ENCODE measurements around the gene FANCC.

FANCC gene

GRCh38 chr9:95137587-95138145, 179.8 kb downstream of the FANCC start:
- TF ChIP-seq CTCF (IDR thresholded peaks at IDR 0.05; ENCODE audit: insufficient read depth, low read depth, low read length, missing control alignments): no peak
- DNase-seq (ENCODE audit: low read depth): no peak
- no peak overlapping the region for H3K4me3 ChIP-seq (ENCODE audit: low read length)

GRCh38 chr9:95135756-95136155, 181.8 kb downstream of the FANCC start:
- H3K4me3 ChIP-seq (ENCODE audit: low read length): no peak overlapping the region
- TF ChIP-seq CTCF (IDR thresholded peaks at IDR 0.05; ENCODE audit: insufficient read depth, low read depth, low read length, missing control alignments): no peak
- no peak for DNase-seq (ENCODE audit: low read depth)

GRCh38 chr9:95134457-95134881, 183.0 kb downstream of the FANCC start:
- DNase-seq (ENCODE audit: low read depth): no peak
- H3K4me3 ChIP-seq (ENCODE audit: low read length): no peak overlapping the region
- no peak for TF ChIP-seq CTCF (IDR thresholded peaks at IDR 0.05; ENCODE audit: insufficient read depth, low read depth, low read length, missing control alignments)

GRCh38 chr9:95133325-95133705, 184.2 kb downstream of the FANCC start:
- DNase-seq (ENCODE audit: low read depth): no peak
- H3K4me3 ChIP-seq (ENCODE audit: low read length): no peak overlapping the region
- TF ChIP-seq CTCF (IDR thresholded peaks at IDR 0.05; ENCODE audit: insufficient read depth, low read depth, low read length, missing control alignments): no peak

GRCh38 chr9:95132366-95133324, 184.9 kb downstream of the FANCC start:
- H3K4me3 ChIP-seq (ENCODE audit: low read length): no peak overlapping the region
- TF ChIP-seq CTCF (IDR thresholded peaks at IDR 0.05; ENCODE audit: insufficient read depth, low read depth, low read length, missing control alignments): no peak
- DNase-seq (ENCODE audit: low read depth): no peak

GRCh38 chr9:95131023-95131943, 186.2 kb downstream of the FANCC start:
- no peak overlapping the region for H3K4me3 ChIP-seq (ENCODE audit: low read length)
- TF ChIP-seq CTCF (IDR thresholded peaks at IDR 0.05; ENCODE audit: insufficient read depth, low read depth, low read length, missing control alignments): peak; percentile 95
- peak; percentile 71 for DNase-seq (ENCODE audit: low read depth)
